Right atrium auricular region (tissue), 2 donors: ENCODE measurements around the gene GAB2. TPM values are rescaled to one million over a fixed set of nuclear protein-coding genes. Genes with fewer than 3 reads are reported as not detected.
"Not testable (repeated sequence)": the region's sequence is repeated elsewhere in the genome, so short reads cannot be mapped to it uniquely, and the experiment has no call there.

Source experiments
- DNase-seq: peaks from one replicate; pipeline ENCODE4 v3.0.0-alpha.2; 2019; ENCODE audit warnings: low spot score
- H3K27ac ChIP-seq, 2 donors: fragments of 200-600 bp; sonication (generic); 1 replicate in 1 of 2; 2 replicates in 1 of 2; pipeline ENCODE4 v1.5.1; 2016 to 2019
- H3K27me3 ChIP-seq, 2 donors: fragments of 200-600 bp; sonication (generic); one replicate each; pipeline versions ENCODE4 v1.5.1 to v1.6.0; 2017 to 2019
- H3K36me3 ChIP-seq: fragments of 200-600 bp; sonication (generic); one replicate; pipeline ENCODE4 v1.5.1; 2016
- H3K4me1 ChIP-seq, 2 donors: fragments of 200-600 bp; sonication (generic); one replicate each; pipeline versions ENCODE4 v1.5.1 to v1.6.0; 2017 to 2019
- H3K4me3 ChIP-seq, 2 donors: fragments of 200-600 bp; sonication (generic); 1 replicate in 1 of 2; 2 replicates in 1 of 2; pipeline ENCODE4 v1.5.1; 2017 to 2019; ENCODE audit warnings: mild to moderate bottlenecking in 1 of 2, moderate library complexity in 1 of 2
- H3K9me3 ChIP-seq, 2 donors: fragments of 200-600 bp; sonication (generic); one replicate each; pipeline ENCODE4 v1.5.1; 2019
- CTCF ChIP-seq, 2 donors: fragments of 200-600 bp; sonication (generic); IDR thresholded peaks; one replicate each; pipeline ENCODE4 v1.5.1; 2019; ENCODE audit warnings: antibody characterized with exemption in 2 of 2
- total RNA-seq, 2 donors: library from RNA; depleted of rRNA; stranded (reverse); fragments of >200 nt; gene quantifications; one replicate each; pipeline ENCODE4 v1.1.0, GENCODE V29; 2016

GAB2 gene
- 10 to 100 TPM; 22.0 to 33.7 TPM for total RNA-seq

- Histone ChIP-seq H3K4me3 (peak within 1 kb of the TSS; percentile 81 to 83), H3K27ac (peak within 1 kb of the TSS; percentile 96 to 99), H3K4me1 (peaks cover 0 to 35% of the 10 kb centered on the region in 2 donors), H3K27me3 (no peaks in the 10 kb centered on the region), H3K36me3 (no peaks in the 10 kb centered on the region), H3K9me3 (no peaks in the 10 kb centered on the region)
- no peak for DNase-seq
- TF ChIP-seq CTCF (IDR thresholded peaks at IDR 0.05): no peak
Measured at GRCh38 chr11:78417175-78417887, at the start of gene GAB2. Gene GAB2, minus strand, starts transcription at chr11:78417820. Its CDS starts 100 bp downstream, at chr11:78417720.

DNA sequence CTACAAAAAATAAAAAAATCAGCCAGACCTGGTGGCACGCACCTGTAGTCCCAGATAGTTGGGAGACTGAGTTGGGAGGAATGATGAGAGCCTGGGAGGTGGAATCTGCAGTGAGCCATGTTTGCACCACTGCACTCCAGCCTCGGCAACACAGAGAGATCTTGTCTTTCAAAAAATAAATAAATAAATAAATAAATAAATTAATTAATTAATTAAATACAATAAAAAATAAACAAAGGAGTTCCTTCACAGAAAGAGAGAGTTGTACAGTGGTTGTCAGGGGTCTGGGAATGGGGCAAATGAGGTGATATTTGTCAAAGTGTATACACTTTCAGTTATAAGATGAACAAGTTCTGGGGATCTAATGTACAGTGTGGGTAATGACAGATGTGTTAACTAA is 49.8 kb upstream of the GAB2 start:
- DNase-seq: no peak
- Histone ChIP-seq H3K27ac (no peak overlapping the region), H3K4me1 (no peaks in the 10 kb centered on the region), H3K27me3 (no peaks in the 10 kb centered on the region), H3K4me3 (no peak overlapping the region), H3K36me3 (no peaks in the 10 kb centered on the region), H3K9me3 (no peaks in the 10 kb centered on the region)
- no peak for TF ChIP-seq CTCF (IDR thresholded peaks at IDR 0.05)

DNA sequence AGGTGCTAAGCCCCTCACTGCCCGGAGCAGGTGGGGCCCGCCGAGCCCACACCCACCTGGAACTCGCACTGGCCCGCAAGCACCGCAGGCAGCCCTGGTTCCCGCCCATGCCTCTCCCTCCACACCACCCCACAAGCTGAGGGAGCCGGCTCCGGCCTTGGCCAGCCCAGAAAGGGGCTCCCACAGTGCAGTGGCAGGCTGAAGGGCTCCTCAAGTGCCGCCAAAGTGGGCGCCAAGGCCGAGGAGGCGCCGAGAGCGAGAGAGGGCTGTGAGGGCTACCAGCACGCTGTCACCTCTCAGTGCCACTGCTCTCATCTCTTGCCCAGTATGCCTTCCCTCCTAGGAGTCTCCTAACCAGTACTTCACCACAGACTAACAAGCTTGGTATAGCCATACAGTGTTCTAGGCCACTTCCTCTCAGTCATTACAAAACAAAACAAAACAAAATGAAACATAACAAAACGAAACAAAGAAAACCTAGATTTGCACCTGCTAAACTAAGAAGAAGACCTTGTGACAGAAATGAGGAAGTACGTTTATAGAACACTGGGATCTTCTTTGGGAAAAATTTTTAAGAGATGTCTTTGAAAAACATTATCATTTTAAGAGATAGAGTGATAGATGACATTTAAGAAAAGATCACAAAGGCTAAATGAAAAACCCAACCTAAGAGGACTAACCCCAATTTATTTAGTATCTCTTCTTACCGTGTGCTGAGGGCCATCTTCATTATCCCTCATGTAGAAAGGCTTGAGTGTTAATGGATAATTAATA is 47.7 kb upstream of the GAB2 start:
- H3K4me1 ChIP-seq: no peaks in the 10 kb centered on the region
- no peaks in the 10 kb centered on the region for H3K36me3 ChIP-seq
- no peak for DNase-seq
- H3K27ac ChIP-seq: no peak overlapping the region
- no peak overlapping the region for H3K4me3 ChIP-seq
- H3K27me3 ChIP-seq: no peaks in the 10 kb centered on the region
- no peak for TF ChIP-seq CTCF (IDR thresholded peaks at IDR 0.05)
- no peaks in the 10 kb centered on the region for H3K9me3 ChIP-seq

- H3K36me3 ChIP-seq, H3K4me3 ChIP-seq, H3K4me1 ChIP-seq, H3K9me3 ChIP-seq, H3K27me3 ChIP-seq, DNase-seq, H3K27ac ChIP-seq: not testable (repeated sequence)
Measured at GRCh38 chr11:78464787-78465168, 47.2 kb upstream of the GAB2 start.

DNA sequence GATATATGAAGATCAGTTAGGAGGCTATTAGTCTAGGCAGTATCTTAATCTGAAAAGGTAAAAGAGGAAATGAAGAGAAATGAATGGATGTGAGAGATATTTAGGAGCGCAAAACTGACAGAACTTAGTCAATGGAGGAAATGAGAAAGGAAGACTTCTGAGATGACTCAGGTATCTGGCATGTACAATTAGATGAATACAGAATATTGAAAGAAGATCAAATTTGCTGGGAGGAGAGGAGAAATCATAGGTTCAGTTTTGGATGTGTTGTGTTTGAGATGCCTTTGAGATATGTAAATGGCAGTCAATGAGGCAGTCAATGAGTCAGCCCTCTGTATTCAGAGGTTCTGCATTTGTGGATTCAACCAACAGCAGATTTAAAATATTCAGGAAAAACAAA is 42.9 kb upstream of the GAB2 start:
- Histone ChIP-seq H3K27ac (no peak overlapping the region), H3K27me3 (no peaks in the 10 kb centered on the region), H3K4me1 (no peaks in the 10 kb centered on the region), H3K9me3 (no peaks in the 10 kb centered on the region), H3K4me3 (no peak overlapping the region), H3K36me3 (peaks cover 3% of the 10 kb centered on the region)
- DNase-seq: no peak
- no peak for TF ChIP-seq CTCF (IDR thresholded peaks at IDR 0.05)

DNA sequence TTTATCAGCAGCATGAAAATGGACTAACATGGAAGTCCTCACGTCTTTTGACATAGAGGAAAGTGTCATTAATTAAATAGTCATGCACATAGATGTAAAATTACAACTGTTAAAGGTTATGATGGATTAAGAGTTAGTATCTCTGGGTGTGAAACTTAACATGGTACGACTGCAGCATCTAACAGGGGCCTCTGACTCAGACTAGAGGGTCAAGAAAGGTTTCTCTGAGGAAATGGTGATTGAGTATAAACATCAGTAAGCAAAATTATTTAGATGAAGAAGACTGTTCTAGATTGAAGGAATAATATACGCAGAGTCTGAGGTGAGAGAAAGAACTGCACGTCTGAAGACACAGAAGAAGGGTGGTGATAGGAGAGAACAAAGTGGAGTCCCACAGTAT is 42.1 kb upstream of the GAB2 start:
- Histone ChIP-seq H3K4me1 (no peaks in the 10 kb centered on the region), H3K9me3 (no peaks in the 10 kb centered on the region), H3K27me3 (no peaks in the 10 kb centered on the region), H3K4me3 (no peak overlapping the region), H3K27ac (no peak overlapping the region), H3K36me3 (peaks cover 3% of the 10 kb centered on the region)
- DNase-seq: no peak
- TF ChIP-seq CTCF (IDR thresholded peaks at IDR 0.05): no peak
